DOHH2 (cell line): ENCODE data around the gene SUFU.
A peak's percentile ranks its signal among the peaks of the same experiment; 100 is the strongest.

Experiments
- H3F3A ChIP-seq: fragments of 200-600 bp; sonication (generic), shearing (Covaris generic); 2 replicates; pipeline ENCODE4 v1.6.0; 2016; ENCODE audit warnings: antibody characterized with exemption, mild to moderate bottlenecking; ENCODE audit not compliant: control insufficient read depth, insufficient read depth
- H3K27ac ChIP-seq: fragments of 200-600 bp; sonication (generic); 2 replicates; pipeline ENCODE4 v1.5.1; 2014; ENCODE audit warnings: low read depth, mild to moderate bottlenecking, low read length, moderate library complexity
- H3K27me3 ChIP-seq: fragments of 200-600 bp; sonication (generic); 2 replicates; pipeline ENCODE4 v1.6.1; 2014; ENCODE audit warnings: mild to moderate bottlenecking, low read length, mixed read lengths; ENCODE audit not compliant: control insufficient read depth
- H3K36me3 ChIP-seq: fragments of 200-600 bp; sonication (generic); 2 replicates; pipeline ENCODE4 v1.6.1; 2014; ENCODE audit warnings: mild to moderate bottlenecking, low read length, moderate library complexity, mixed read lengths; ENCODE audit not compliant: control insufficient read depth
- H3K4me1 ChIP-seq: fragments of 200-600 bp; sonication (generic); 2 replicates; pipeline ENCODE4 v1.6.1; 2014; ENCODE audit warnings: mild to moderate bottlenecking, low read length, mixed read lengths; ENCODE audit not compliant: control insufficient read depth
- H3K4me2 ChIP-seq: fragments of 200-600 bp; sonication (generic); 2 replicates; pipeline ENCODE4 v1.6.0; 2014; ENCODE audit warnings: mild to moderate bottlenecking, low read length, moderate library complexity
- H3K4me3 ChIP-seq: fragments of 200-600 bp; sonication (generic); 2 replicates; pipeline ENCODE4 v1.5.1; 2014; ENCODE audit warnings: mild to moderate bottlenecking, low read length, mixed read lengths
- H3K79me2 ChIP-seq: fragments of 200-600 bp; sonication (generic); 2 replicates; pipeline ENCODE4 v1.6.1; 2014; ENCODE audit warnings: mild to moderate bottlenecking, low read length, mixed read lengths; ENCODE audit not compliant: control insufficient read depth
- H3K9me2 ChIP-seq: fragments of 200-600 bp; sonication (generic); replicated peaks from 2 replicates; pipeline ENCODE4 v1.6.1; 2014; ENCODE audit warnings: mild to moderate bottlenecking, low read length, mixed read lengths; ENCODE audit not compliant: control insufficient read depth
- H3K9me3 ChIP-seq: fragments of 200-600 bp; sonication (generic); 2 replicates; pipeline ENCODE4 v1.6.1; 2014; ENCODE audit warnings: antibody characterized with exemption, low read length, mixed read lengths; ENCODE audit not compliant: control insufficient read depth, insufficient read depth
- H4K20me1 ChIP-seq: fragments of 200-600 bp; sonication (generic); 2 replicates; pipeline ENCODE4 v1.6.0; 2014; ENCODE audit warnings: low read depth, mild to moderate bottlenecking, antibody characterized with exemption, low read length, moderate library complexity; ENCODE audit not compliant: control insufficient read depth, insufficient read depth
- EZH2phosphoT487 ChIP-seq: fragments of 200-600 bp; sonication (generic); IDR thresholded peaks from 2 replicates; pipeline ENCODE4 v1.6.1; 2017; ENCODE audit warnings: borderline replicate concordance, mild to moderate bottlenecking, antibody characterized with exemption, low read length, moderate library complexity, mixed read lengths
- TF ChIP-seq, protein P1 (sequence below): fragments of 200-600 bp; sonication (generic); IDR thresholded peaks from one replicate; pipeline ENCODE4 v1.5.1; 2014; ENCODE audit warnings: antibody characterized with exemption, mild to moderate bottlenecking, low read depth, low read length; ENCODE audit not compliant: poor library complexity, severe bottlenecking

SUFU gene

GRCh38 chr10:102645388-102645740 lies 141.6 kb downstream of the SUFU start:
- Histone ChIP-seq H3K4me3 (peak overlapping the region; percentile 91), H3K27ac (peak overlapping the region; percentile 95), H3K9me3 (no peaks in the 10 kb centered on the region), H3K79me2 (peaks cover 71% of the 10 kb centered on the region), H4K20me1 (peaks cover 3% of the 10 kb centered on the region; the same call in 1 of the 2 replicates), H3K27me3 (no peaks in the 10 kb centered on the region), H3K36me3 (peaks cover 47% of the 10 kb centered on the region), H3K4me1 (peaks cover 53% of the 10 kb centered on the region), H3K4me2 (peak overlapping the region; percentile 91), H3K9me2 (no peaks in the 10 kb centered on the region), H3F3A (peaks cover 43% of the 10 kb centered on the region)
- TF ChIP-seq, protein P1, sequence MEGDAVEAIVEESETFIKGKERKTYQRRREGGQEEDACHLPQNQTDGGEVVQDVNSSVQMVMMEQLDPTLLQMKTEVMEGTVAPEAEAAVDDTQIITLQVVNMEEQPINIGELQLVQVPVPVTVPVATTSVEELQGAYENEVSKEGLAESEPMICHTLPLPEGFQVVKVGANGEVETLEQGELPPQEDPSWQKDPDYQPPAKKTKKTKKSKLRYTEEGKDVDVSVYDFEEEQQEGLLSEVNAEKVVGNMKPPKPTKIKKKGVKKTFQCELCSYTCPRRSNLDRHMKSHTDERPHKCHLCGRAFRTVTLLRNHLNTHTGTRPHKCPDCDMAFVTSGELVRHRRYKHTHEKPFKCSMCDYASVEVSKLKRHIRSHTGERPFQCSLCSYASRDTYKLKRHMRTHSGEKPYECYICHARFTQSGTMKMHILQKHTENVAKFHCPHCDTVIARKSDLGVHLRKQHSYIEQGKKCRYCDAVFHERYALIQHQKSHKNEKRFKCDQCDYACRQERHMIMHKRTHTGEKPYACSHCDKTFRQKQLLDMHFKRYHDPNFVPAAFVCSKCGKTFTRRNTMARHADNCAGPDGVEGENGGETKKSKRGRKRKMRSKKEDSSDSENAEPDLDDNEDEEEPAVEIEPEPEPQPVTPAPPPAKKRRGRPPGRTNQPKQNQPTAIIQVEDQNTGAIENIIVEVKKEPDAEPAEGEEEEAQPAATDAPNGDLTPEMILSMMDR: no peak
- TF ChIP-seq EZH2phosphoT487: no peak

DNA sequence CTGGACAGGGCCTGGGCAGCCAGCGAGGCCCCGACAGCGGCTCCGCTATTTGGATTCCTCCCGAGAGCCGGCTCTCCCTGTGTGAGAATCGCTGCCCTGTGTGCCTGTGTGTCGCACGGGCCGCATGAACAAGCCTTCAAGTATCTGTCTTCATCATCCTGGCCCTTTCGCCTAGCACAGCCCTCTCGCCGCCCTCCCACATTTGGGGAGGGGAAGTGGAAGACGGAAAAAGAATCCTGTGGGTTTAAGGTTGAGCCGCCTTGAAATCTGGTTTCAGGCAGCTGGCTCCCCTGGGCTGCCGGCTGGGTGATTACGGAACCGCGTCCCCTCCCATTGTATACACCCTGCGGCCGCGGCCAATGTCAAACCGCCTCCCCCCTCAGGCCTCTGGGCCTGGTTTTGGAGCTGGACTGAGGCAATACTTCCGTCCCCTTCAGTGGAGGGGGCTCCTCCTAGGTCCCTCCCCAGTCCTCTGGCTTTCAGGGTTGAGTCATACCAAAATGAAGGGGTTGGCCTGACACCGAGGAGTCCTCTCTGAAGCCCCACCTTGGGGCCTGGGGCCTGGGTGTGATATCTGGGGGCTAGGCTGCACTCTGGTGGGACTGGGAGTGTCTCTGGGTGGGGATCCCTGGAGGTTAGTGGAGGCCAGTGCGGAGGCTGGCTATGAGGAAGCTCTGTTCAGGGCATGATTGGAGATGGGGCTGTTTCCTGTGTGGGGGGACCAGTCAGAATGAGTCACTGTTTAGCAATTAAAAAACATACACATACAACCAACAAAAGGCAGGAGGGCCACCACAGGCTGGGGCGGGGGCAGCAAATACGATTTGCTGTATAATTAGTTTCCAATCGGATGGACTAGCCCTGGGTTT lies 142.2 kb downstream of the SUFU start:
- Histone ChIP-seq H3K27ac (peak overlapping the region; percentile 95), H3K4me1 (peaks cover 59% of the 10 kb centered on the region), H3F3A (peaks cover 44% of the 10 kb centered on the region), H3K4me2 (peak overlapping the region; percentile 91), H4K20me1 (peaks cover 3% of the 10 kb centered on the region; the same call in 1 of the 2 replicates), H3K79me2 (peaks cover 77% of the 10 kb centered on the region), H3K9me2 (no peaks in the 10 kb centered on the region), H3K4me3 (peak overlapping the region; percentile 91), H3K36me3 (peaks cover 52% of the 10 kb centered on the region), H3K27me3 (no peaks in the 10 kb centered on the region), H3K9me3 (no peaks in the 10 kb centered on the region)
- TF ChIP-seq, protein P1: no peak
- TF ChIP-seq EZH2phosphoT487: no peak

DNA sequence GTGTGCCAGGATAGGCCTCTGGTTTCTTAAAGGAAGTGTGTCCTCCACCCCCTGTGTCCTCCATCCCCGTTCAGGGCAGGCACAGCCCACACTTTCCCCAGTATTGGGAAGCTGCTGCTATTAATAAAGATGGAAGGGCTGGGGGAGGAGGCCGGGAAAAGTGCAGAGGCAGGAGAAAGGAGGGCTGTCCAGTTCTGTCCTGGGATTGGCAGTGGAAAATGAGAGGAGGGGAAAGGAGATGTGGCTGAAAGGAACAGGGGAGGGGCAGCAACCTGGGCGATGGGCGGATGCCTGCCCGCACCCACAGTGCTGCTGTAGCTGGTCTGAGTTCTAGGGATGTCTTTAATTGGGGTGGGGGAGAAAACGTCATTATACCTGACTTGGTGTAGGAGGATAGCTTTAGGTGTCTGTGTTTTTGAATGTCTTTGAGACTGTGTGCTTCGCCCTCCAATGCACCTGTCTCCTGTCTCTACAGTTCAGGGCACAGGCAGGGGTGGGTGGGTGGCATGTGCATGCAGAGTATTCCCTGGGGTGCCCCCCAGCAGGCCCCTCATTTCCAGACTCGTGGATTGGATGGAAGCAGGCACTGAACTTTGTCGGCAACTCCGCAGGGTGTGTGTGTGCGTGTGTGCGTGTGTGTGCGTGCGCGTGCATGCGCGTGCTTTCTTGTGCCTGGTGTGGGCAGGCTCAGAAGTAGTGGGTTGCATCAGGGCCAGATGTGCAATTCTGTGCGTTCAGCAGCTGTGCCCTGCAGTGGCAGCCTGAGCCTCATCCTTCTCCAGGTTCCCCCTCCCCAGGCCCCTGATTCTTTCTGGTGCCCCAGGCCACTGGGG lies 143.1 kb downstream of the SUFU start:
- no peaks in the 10 kb centered on the region for H3K9me2 ChIP-seq
- H3K4me3 ChIP-seq: peak overlapping the region; percentile 91
- peaks cover 60% of the 10 kb centered on the region for H3K36me3 ChIP-seq
- H3K27ac ChIP-seq: peak overlapping the region; percentile 95
- H3F3A ChIP-seq: peaks cover 52% of the 10 kb centered on the region
- H3K79me2 ChIP-seq: peaks cover 86% of the 10 kb centered on the region
- H3K27me3 ChIP-seq: no peaks in the 10 kb centered on the region
- peaks cover 10% of the 10 kb centered on the region for H4K20me1 ChIP-seq
- TF ChIP-seq, protein P1: no peak
- no peak for TF ChIP-seq EZH2phosphoT487
- H3K9me3 ChIP-seq: no peaks in the 10 kb centered on the region
- peaks cover 62% of the 10 kb centered on the region for H3K4me1 ChIP-seq
- H3K4me2 ChIP-seq: peak overlapping the region; percentile 91
